GM18517 (cell line): ENCODE measurements around the gene ECE2.
A peak's percentile ranks its signal among the peaks of the same experiment; 100 is the strongest.

ENCODE experiments used
- ATAC-seq: cut with Tn5 transposase; IDR thresholded peaks from one replicate; pipeline ENCODE4 v1.9.1; 2021; ENCODE audit warnings: mild to moderate bottlenecking, moderate library complexity; ENCODE audit not compliant: unreplicated experiment

The ECE2 gene

GRCh38 chr3:184240384-184241140 is 35.3 kb upstream of the ECE2 start:
- ATAC-seq: no peak

DNA sequence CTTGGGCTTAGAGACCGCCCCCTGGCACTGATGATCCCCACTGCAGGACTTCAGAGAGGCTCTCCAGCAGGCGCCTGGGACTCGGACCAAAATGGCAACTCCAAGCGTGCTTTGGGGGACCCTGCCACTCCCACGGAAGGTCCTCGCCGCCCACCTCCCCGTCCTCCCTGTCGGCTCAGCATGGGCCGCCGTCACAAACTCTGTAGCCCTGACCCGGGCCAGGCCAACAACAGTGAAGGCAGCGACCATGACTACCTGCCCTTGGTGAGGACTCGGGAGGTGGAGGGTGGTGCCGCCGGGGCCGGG is 34.7 kb upstream of the ECE2 start:
- no peak for ATAC-seq

DNA sequence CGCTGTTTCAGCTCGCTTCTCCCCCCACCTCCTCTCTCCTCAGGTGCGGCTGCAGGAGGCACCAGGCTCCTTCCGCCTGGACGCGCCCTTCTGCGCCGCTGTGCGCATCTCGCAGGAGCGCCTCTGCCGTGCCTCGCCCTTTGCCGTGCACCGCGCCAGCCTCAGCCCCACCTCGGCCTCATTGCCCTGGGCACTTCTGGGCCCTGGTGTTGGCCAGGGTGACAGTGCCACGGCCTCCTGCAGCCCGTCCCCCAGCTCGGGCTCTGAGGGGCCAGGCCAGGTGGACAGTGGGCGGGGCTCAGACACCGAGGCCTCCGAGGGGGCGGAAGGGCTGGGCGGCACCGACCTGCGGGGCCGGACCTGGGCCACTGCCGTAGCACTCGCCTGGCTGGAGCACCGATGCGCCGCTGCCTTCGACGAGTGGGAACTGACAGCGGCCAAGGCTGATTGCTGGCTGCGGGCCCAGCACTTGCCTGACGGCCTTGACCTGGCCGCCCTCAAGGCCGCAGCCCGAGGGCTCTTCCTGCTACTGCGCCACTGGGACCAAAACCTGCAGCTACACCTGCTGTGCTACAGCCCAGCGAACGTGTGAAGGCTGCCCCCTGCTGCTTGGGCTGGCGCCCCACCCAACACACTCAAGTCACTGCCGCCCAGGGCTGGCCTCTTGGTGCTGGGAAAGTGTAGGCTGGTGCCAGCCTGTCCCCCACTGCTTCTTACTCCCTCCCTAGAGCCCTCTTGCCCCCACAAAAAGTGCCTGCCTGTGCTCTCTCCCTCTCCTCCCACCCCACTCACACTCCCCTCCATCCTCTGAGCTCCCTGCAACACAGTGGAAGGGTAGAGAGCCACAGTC is 34.1 kb upstream of the ECE2 start:
- no peak for ATAC-seq

GRCh38 chr3:184242297-184242685 is 33.5 kb upstream of the ECE2 start:
- ATAC-seq: no peak

DNA sequence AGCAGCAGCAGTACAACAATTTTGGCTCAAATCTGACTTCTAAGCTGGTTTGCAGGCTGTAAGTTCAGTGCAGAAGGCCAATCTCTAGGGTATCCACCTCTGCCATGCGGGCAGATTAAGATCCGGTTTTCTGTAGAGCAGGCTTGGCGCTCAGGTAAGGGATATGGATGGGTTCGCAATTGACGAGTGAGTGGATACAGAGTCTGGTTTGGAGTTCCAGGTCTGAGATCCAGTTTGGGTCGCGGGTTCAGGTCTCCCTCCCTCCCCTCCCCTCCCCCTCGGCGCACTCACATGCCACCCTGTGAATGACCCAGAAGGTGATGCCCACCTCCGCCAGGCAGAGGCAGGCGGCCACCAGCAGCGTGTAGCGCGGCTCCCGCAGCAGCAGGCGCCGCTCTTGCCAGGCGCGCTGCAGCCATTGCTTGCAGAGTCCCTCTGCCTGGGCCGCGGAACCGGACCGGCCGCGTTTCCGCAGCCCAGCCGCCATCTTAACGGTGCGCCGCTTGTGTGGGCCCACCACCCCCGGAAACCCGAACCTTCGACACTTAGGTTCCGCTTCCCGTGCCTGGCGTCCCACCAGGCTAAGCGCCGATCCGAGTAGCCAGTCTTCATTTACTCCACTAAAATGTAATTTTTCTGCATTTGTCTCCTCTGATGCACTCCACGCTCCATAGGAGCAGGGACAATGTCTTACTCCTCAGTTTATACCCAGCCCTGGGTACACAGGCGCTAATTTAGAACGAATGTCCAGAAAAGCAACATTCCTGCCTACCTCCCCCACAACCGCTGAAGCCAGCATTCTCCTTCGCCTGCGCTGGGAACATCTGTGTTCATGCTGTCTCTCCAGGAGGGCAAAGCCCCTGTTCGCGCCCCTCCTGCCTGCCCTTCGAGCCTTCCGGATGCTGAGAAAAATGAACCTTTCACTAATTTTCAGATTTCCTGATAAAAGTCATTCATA is 27.1 kb upstream of the ECE2 start, which contains the start of gene ALG3:
ALG3 (minus strand) TSS at position 509 of the 958 bp plus-strand sequence; CDS start at position 487, 22 bp downstream.
- peak; percentile 50 for ATAC-seq

- ATAC-seq: peak; percentile 79
These were observed 26.2 kb upstream of the ECE2 start, which contains the start of gene EEF1AKMT4 for GRCh38 chr3:184249412-184250166. Gene EEF1AKMT4 (plus strand): TSS chr3:184249672. CDS start chr3:184249695, 23 bp downstream.

- peak; percentile 72 for ATAC-seq
These were observed 25.5 kb upstream of the ECE2 start for GRCh38 chr3:184250167-184250828.

DNA sequence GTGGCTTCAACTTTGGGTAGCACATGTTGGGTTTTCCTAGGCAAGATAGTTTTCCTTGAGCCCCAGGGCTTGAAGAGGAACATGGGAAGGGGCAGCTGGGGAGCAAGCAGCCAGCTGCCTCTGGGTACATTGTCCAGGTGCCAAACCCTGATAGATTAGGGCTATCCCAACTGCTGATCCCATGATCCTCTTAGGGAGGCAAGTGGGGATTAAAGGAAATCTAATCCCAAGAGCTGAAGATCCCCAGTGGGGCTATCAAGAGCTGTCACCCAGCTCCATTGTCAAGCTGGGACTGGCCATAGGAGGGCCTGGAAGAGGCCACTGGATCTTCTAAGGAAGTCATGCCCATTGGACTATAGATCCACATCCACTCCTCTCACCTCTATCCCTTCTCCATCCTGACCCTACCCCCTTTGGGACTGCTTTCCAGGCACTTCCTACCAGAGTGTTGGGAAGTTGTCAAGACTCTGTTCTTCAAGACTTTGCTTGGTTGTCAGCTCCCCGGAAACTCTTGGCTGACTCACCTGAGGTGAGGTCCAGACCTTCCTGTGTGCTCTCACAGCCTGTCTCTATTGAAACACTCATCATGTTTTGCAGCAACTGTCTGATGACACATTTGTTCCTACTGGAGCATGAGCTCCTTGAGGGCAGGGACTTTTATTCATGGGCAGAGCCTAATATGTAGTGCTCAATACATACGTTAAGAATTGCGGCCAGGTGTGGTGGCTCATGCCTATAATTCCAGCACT is 20.4 kb upstream of the ECE2 start:
- ATAC-seq: no peak

DNA sequence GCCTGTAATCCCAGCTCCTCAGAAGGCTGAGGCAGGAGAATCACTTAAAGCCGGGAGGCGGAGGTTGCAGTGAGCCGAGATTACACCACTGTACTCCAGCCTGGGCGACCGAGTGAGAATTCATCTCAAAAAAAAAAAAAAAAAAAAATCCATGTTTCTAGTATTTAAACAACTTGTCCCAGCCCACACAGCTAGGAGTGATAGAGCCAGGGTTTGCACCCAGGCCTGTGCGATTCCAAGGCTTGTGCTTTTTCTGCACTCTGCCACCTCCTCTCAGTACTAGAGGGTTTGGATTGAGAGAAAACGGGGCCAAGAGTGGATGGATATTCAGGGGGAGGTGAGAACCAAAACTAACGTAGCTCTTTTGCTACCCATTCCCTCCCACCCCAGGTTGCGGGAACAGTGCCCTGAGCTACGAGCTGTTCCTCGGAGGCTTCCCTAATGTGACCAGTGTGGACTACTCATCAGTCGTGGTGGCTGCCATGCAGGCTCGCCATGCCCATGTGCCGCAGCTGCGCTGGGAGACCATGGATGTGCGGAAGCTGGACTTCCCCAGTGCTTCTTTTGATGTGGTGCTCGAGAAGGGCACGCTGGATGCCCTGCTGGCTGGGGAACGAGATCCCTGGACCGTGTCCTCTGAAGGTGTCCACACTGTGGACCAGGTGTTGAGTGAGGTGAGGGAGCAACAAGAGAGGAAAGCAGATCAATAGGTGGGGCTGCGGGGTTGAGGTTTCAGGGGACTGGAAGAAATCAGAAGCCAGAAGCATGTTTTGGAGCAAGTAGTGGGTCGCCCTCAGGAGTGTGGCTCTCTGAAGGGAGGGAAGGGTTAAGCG is 18.5 kb upstream of the ECE2 start:
- no peak for ATAC-seq

- no peak for ATAC-seq
These were observed 16.9 kb upstream of the ECE2 start for GRCh38 chr3:184258926-184259325.

- ATAC-seq: no peak
These were observed 16.4 kb upstream of the ECE2 start for GRCh38 chr3:184259396-184259877.

- ATAC-seq: no peak
These were observed 15.7 kb upstream of the ECE2 start for GRCh38 chr3:184259878-184260723.

DNA sequence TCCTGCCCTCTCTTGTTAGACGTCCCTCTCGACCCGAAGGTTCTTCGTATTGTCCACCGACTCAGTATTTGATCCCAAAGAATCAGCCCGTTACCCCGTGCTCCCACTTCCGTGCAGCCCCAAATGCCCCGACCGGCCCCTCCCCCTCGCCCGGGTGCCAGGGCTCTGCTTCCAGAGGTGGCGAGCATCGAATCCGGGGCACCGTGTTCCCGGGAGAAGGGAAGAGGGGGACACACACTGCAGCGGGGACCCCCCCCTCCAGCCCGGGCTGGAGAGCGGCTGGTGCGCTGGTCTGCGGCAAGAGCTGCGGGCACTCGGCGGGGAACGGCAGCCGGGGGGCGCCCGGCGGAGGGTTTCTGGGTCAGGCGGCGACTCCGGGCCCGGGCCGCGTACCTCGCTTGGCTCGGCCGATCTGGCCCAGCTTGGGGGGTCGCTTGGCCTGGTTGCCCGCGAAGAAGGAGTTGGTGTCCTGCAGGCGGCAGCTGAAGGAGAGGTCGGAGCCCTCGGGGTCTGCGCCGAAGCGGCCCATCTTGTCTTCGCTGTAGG is 15.0 kb upstream of the ECE2 start:
- no peak for ATAC-seq

DNA sequence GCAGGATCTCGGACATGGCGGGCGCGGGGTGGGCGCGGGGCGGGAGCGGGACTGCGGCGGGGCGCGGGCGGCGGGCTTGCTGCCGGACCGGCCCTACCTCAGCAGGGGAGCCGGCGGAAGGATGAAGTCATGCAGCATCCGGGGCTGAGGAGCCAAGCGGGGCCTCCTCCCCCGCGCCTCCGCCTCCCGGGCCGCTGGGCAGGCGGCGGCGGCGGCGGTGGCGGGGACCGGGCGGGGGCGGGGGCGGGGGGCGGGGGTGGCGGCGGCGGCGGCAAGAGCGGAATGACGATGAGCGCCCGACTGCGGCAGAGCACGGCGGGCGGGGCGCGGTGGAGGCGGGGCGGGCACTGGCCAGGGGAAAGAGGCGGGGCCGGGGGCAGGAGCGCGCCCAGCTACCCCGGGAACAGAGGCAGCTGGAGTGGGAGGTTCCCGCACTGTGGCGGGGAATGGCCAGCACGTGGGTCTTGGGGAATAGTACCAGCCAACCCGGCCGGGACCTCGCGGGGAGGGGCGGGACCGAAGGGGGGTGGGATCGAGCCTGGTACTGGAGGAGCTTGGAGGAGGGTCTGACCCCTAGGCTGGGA is 14.5 kb upstream of the ECE2 start, which contains the start of gene CAMK2N2:
CAMK2N2 (minus strand) TSS at position 284 of the 584 bp plus-strand sequence; CDS start at position 16, 268 bp downstream.
- no peak for ATAC-seq

DNA sequence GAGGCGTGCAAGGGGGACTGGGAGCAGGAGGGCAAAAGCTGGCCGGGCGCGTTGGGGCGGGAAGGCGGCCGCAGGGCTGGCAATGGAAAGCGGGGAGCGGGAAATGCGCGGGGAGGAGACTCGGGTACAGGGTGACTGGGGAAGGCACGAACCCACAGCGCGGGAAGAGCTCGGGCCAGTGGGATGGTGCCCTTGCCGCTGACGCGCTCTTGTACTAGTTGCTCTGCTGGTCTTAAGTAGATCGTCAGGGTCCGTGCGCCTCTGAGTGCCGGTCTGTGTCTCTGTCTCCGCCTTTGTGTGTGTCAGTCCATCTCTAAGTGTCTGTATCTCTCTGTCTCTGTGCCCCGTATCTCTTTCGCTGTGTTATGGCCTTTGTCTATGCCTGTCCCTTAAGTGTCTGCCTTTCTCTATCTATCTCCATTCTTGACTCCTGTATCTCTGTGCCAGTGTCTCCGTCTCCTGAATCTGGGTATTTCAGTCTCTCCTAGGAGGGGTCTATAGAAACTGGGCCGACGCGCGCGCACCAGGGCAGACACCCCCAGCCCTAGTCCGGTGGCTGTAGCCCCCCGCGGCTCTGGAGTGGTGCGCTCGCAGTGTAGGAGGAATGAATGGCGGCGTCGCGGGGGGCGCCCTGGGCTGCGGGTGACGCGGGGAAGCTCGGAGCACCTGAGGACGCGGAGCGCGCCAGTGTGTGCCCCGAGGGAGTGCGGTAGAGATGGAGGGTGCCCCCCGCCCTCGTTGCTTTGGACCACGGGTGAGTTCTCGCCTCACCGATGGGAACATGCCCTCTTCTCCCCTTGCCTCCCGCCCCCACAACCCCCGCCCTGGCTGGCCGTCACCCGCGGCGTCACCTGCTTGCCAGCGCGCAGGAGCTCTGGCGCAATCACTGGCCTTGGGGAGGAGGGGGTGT is 13.7 kb upstream of the ECE2 start:
- ATAC-seq: no peak
